Breast epithelium (tissue), 4 donors: ENCODE measurements around the gene H1-8. TPM values are rescaled to one million over a fixed set of nuclear protein-coding genes. Genes with fewer than 3 reads are reported as not detected.
A peak's percentile ranks its signal among the peaks of the same experiment; 100 is the strongest.

Source experiments
- DNase-seq, 2 donors: peaks; one replicate each; pipeline ENCODE4 v3.0.0-alpha.2; 2019; ENCODE audit warnings: low spot score in 2 of 2
- H3K27ac ChIP-seq, 2 donors: fragments of 200-600 bp; sonication (generic) in 1 of 2; one replicate each; pipeline ENCODE4 v1.5.1; 2016 to 2019; ENCODE audit warnings: mild to moderate bottlenecking in 1 of 2
- H3K27me3 ChIP-seq, 2 donors: fragments of 200-600 bp; sonication (generic) in 1 of 2; one replicate each; pipeline versions ENCODE4 v1.5.1 to v1.6.0; 2017 to 2019; ENCODE audit warnings: control low read depth in 1 of 2, mild to moderate bottlenecking in 1 of 2
- H3K36me3 ChIP-seq: fragments of 200-600 bp; one replicate; pipeline ENCODE4 v1.5.1; 2019
- H3K4me1 ChIP-seq, 2 donors: fragments of 200-600 bp; sonication (generic); one replicate each; pipeline ENCODE4 v1.5.1; 2016 to 2019; ENCODE audit warnings: control low read depth in 1 of 2
- H3K4me3 ChIP-seq, 3 donors: fragments of 200-600 bp; sonication (generic); 1 replicate in 2 of 3; 2 replicates in 1 of 3; pipeline ENCODE4 v1.5.1; 2016 to 2019; ENCODE audit warnings: mild to moderate bottlenecking in 3 of 3, moderate library complexity in 2 of 3
- H3K9me3 ChIP-seq, 2 donors: fragments of 200-600 bp; sonication (generic) in 1 of 2; one replicate each; pipeline ENCODE4 v1.5.1; 2016 to 2019; ENCODE audit warnings: control low read depth in 1 of 2
- POLR2A ChIP-seq: fragments of 450-650 bp; IDR thresholded peaks from one replicate; pipeline ENCODE4 v1.6.1; 2016; ENCODE audit warnings: antibody characterized with exemption, mild to moderate bottlenecking, moderate library complexity
- POLR2AphosphoS5 ChIP-seq, 3 donors: sonication (generic); formaldehyde crosslinking; IDR thresholded peaks; one replicate each; pipeline ENCODE4 v1.6.1; 2017; ENCODE audit warnings: antibody characterized with exemption in 3 of 3
- intact Hi-C: fragments of 100-400 bp; cut with DNase I; formaldehyde crosslinking; loops from one replicate; pipeline ENCODE4 v1.15.1; 2023; ENCODE audit warnings: low total_unique reads
- total RNA-seq, 3 donors: library from RNA; depleted of rRNA; stranded (reverse); fragments of >200 nt; gene quantifications; one replicate each; pipeline ENCODE4 v1.1.0, GENCODE V29; 2016
- TF ChIP-seq, protein P1 (sequence below), 3 donors: fragments of 450-650 bp; IDR thresholded peaks; one replicate each; pipeline ENCODE4 v1.5.1; 2016 to 2017; ENCODE audit warnings: antibody characterized with exemption in 3 of 3, mild to moderate bottlenecking in 3 of 3, moderate library complexity in 3 of 3

H1-8 gene
- total RNA-seq, 3 donors from 2014 or later = not detected

DNA sequence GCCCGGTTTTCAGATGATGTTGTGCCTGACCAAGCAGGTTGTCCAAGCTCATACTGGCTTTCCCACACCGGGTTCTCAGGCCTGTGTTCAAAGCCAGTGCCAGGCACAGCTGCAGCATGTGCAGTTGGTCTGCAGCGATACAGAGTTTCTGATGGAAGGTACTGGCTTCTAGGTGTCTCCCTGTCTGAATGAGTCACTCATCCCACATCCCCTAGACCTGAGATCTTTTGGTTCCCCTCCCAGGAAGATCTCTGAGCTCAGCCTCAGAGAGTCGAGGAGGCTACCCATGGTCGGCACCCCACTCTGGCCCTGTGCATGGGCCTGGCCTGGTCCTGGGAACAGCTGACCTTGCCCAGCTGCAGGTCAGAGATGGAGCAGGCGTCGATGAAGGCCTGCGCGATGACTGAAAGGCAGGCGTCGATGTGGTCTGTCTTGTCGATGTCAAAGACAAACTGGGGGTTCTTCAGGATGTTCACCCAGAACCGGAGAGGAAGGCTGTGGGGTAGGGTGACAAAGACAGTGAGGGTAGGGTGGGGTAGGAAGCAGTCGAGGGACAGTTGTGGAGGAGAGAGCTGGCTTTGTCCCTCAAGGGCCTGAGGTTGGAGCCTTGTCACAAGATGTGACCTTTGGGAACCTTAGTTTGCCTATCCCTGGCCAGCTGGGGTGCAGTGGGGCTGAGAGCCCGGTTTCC is 15.3 kb downstream of the H1-8 start:
- H3K27ac ChIP-seq = peak overlapping the region in 1 of 2 donors; percentile 77
- no peaks in the 10 kb centered on the region for H3K9me3 ChIP-seq
- no peak for DNase-seq
- H3K4me3 ChIP-seq = no peak overlapping the region
- peaks cover 0 to 9% of the 10 kb centered on the region in 2 donors for H3K4me1 ChIP-seq
- intact Hi-C loops = no loop called here
- H3K36me3 ChIP-seq = no peaks in the 10 kb centered on the region
- H3K27me3 ChIP-seq = no peaks in the 10 kb centered on the region
- TF ChIP-seq, protein P1, sequence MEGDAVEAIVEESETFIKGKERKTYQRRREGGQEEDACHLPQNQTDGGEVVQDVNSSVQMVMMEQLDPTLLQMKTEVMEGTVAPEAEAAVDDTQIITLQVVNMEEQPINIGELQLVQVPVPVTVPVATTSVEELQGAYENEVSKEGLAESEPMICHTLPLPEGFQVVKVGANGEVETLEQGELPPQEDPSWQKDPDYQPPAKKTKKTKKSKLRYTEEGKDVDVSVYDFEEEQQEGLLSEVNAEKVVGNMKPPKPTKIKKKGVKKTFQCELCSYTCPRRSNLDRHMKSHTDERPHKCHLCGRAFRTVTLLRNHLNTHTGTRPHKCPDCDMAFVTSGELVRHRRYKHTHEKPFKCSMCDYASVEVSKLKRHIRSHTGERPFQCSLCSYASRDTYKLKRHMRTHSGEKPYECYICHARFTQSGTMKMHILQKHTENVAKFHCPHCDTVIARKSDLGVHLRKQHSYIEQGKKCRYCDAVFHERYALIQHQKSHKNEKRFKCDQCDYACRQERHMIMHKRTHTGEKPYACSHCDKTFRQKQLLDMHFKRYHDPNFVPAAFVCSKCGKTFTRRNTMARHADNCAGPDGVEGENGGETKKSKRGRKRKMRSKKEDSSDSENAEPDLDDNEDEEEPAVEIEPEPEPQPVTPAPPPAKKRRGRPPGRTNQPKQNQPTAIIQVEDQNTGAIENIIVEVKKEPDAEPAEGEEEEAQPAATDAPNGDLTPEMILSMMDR (IDR thresholded peaks at IDR 0.05) = no peak
- TF ChIP-seq POLR2AphosphoS5 (IDR thresholded peaks at IDR 0.05) (no peak), POLR2A (no peak)

DNA sequence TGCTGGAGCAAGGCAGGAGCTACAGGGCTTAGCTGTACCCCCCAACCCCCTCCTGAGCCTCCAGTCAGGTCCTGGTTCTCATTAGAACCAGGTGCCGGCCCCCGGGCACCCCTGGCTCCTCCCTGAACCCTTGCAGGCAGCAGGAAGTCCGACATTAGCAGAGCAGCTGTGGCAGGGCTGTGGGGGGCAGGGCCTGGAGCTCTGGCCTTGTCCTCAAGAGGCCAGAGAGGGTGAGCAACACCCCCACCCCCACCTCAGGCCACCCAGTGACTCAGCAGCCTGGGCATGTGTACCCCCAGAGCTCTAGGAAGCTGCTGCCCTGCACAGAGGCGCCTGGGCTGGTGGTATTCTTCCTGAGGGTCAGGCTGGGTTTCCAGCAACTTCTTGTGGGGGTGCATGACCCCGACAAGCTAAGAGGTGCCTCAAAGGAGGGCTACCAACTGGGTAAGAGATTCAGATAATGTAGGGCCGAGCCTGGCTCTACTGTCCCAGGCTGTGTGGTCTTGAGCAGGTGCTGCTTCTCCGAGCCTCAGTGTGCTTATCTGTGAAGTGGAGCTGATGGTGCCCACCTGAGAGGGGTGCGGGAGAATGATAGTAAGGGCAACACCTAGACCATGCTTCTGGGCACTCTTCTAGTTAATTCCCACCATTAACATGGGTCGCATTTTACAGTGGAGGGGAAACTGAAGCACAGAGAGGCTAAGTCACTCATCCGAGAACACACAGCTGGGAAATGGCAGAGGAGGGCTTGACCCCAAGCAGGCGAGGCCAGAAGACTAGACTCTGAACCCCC is 16.0 kb downstream of the H1-8 start:
- H3K27me3 ChIP-seq = no peaks in the 10 kb centered on the region
- intact Hi-C loops = no loop called here
- DNase-seq = no peak
- TF ChIP-seq, protein P1 (IDR thresholded peaks at IDR 0.05) = no peak
- TF ChIP-seq POLR2A = no peak
- TF ChIP-seq POLR2AphosphoS5 (IDR thresholded peaks at IDR 0.05) = no peak
- H3K4me1 ChIP-seq = peaks cover 0 to 9% of the 10 kb centered on the region in 2 donors
- H3K9me3 ChIP-seq = no peaks in the 10 kb centered on the region
- H3K4me3 ChIP-seq = no peak overlapping the region
- peak overlapping the region in 1 of 2 donors; percentile 94 for H3K27ac ChIP-seq
- H3K36me3 ChIP-seq = no peaks in the 10 kb centered on the region

GRCh38 chr3:129559565-129560079 is 16.6 kb downstream of the H1-8 start:
- Histone ChIP-seq H3K36me3 (no peaks in the 10 kb centered on the region), H3K27ac (peak overlapping the region in 1 of 2 donors; percentile 94), H3K27me3 (no peaks in the 10 kb centered on the region), H3K4me3 (no peak overlapping the region), H3K4me1 (peaks cover 0 to 9% of the 10 kb centered on the region in 2 donors), H3K9me3 (no peaks in the 10 kb centered on the region)
- TF ChIP-seq, protein P1 (IDR thresholded peaks at IDR 0.05) = no peak
- TF ChIP-seq POLR2AphosphoS5 (IDR thresholded peaks at IDR 0.05) = no peak
- TF ChIP-seq POLR2A = no peak
- no peak for DNase-seq
- intact Hi-C loops = no loop called here

- intact Hi-C loops = no loop called here
- Histone ChIP-seq H3K27me3 (no peaks in the 10 kb centered on the region), H3K9me3 (no peaks in the 10 kb centered on the region), H3K36me3 (no peaks in the 10 kb centered on the region), H3K4me3 (no peak overlapping the region), H3K27ac (peak overlapping the region; percentile 69 to 94), H3K4me1 (peaks cover 0 to 9% of the 10 kb centered on the region in 2 donors)
- no peak for TF ChIP-seq POLR2A
- TF ChIP-seq, protein P1 (IDR thresholded peaks at IDR 0.05) = no peak
- TF ChIP-seq POLR2AphosphoS5 (IDR thresholded peaks at IDR 0.05) = peak in 1 of 3 donors; percentile 14
- no peak for DNase-seq
Observed at GRCh38 chr3:129560269-129560787, 17.4 kb downstream of the H1-8 start.
